HepG2 (cell line): ENCODE results near the gene CABLES2. TPM values are rescaled to one million over a fixed set of nuclear protein-coding genes. Genes with fewer than 3 reads are reported as not detected.
A peak's percentile ranks its signal among the peaks of the same experiment; 100 is the strongest.

Experiments
- ADNP ChIP-seq: sonication (generic); formaldehyde crosslinking; IDR thresholded peaks from 2 replicates; pipeline ENCODE4 v1.4.0; 2020; ENCODE audit warnings: missing genetic modification reagents
- DRAP1 ChIP-seq: IDR thresholded peaks from 2 replicates; pipeline ENCODE4 v1.6.1; 2016; ENCODE audit warnings: missing genetic modification reagents, missing compliant biosample characterization
- HDAC2 ChIP-seq: sonication (generic); formaldehyde crosslinking; IDR thresholded peaks from 2 replicates; pipeline ENCODE4 v1.4.0; 2020; ENCODE audit warnings: missing genetic modification reagents
- KIAA2018 ChIP-seq: sonication (generic); formaldehyde crosslinking; IDR thresholded peaks from 2 replicates; pipeline ENCODE4 v1.5.0; 2020; ENCODE audit warnings: mild to moderate bottlenecking, missing genetic modification reagents, borderline replicate concordance
- MIER3 ChIP-seq: IDR thresholded peaks from 2 replicates; pipeline ENCODE4 v1.6.1; 2016; ENCODE audit warnings: missing compliant biosample characterization, borderline replicate concordance
- MTF2 ChIP-seq: sonication (generic); formaldehyde crosslinking; IDR thresholded peaks from 2 replicates; pipeline ENCODE4 v1.5.0; 2020; ENCODE audit warnings: missing genetic modification reagents, borderline replicate concordance
- NFAT5 ChIP-seq: sonication (generic); formaldehyde crosslinking; IDR thresholded peaks from 2 replicates; pipeline ENCODE4 v1.4.0; 2020; ENCODE audit warnings: missing genetic modification reagents
- NKX3-1 ChIP-seq: sonication (generic); formaldehyde crosslinking; IDR thresholded peaks from 2 replicates; pipeline ENCODE4 v1.5.0; 2020; ENCODE audit warnings: missing genetic modification reagents
- RAD21 ChIP-seq: fragments of 450-650 bp; formaldehyde crosslinking; IDR thresholded peaks from 2 replicates; pipeline ENCODE4 v1.5.0; 2020; ENCODE audit warnings: mild to moderate bottlenecking
- SATB2 ChIP-seq: sonication (generic); formaldehyde crosslinking; IDR thresholded peaks from 2 replicates; pipeline ENCODE4 v1.5.0; 2020; ENCODE audit warnings: missing genetic modification reagents
- SNAPC2 ChIP-seq: sonication (generic); formaldehyde crosslinking; IDR thresholded peaks from 2 replicates; pipeline ENCODE4 v1.8.1; 2022; ENCODE audit warnings: mild to moderate bottlenecking, missing genetic modification reagents
- WIZ ChIP-seq: sonication (generic); formaldehyde crosslinking; IDR thresholded peaks from 2 replicates; pipeline ENCODE4 v1.5.1; 2020; ENCODE audit warnings: mild to moderate bottlenecking, missing genetic modification reagents
- ZBTB1 ChIP-seq: sonication (generic); formaldehyde crosslinking; IDR thresholded peaks from 2 replicates; pipeline ENCODE4 v1.4.0; 2020; ENCODE audit warnings: missing genetic modification reagents, borderline replicate concordance
- ZNF331 ChIP-seq: sonication (generic); formaldehyde crosslinking; IDR thresholded peaks from 2 replicates; pipeline ENCODE4 v1.4.0; 2020; ENCODE audit warnings: missing genetic modification reagents
- ZNF644 ChIP-seq: IDR thresholded peaks from 2 replicates; pipeline ENCODE4 v1.6.1; 2016; ENCODE audit warnings: low read depth
- ZNF772 ChIP-seq: sonication (generic); formaldehyde crosslinking; IDR thresholded peaks from 2 replicates; pipeline ENCODE4 v1.5.0; 2020; ENCODE audit warnings: mild to moderate bottlenecking, missing genetic modification reagents
- polyA plus RNA-seq, 8 experiments: library from polyadenylated mRNA; depleted of rRNA in 3 of 8; stranded (reverse) in 7 of 8; unstranded in 1 of 8; fragments of >200 nt; fragmentation: Illumina TruSeq in 4 of 8; extraction: Trizol in 4 of 8; gene quantifications; 2 replicates each; pipeline versions ENCODE4 v1.2.1 to v1.2.3, GENCODE V29; 2011 to 2016; ENCODE audit warnings: low read depth in 4 of 8, missing spikeins in 1 of 8, mixed read lengths in 1 of 8; ENCODE audit not compliant: insufficient read depth in 1 of 8
- total RNA-seq, 5 experiments: library from RNA; depleted of rRNA; stranded (reverse); fragments of >200 nt; fragmentation: Illumina TruSeq; extraction: Trizol; gene quantifications; 2 replicates each; pipeline ENCODE4 v1.2.3, GENCODE V29; 2016; ENCODE audit warnings: low read depth in 1 of 5

The CABLES2 gene
- total and polyA plus RNA-seq, 2 of the 13 experiments (the other 11 are each of a cell fraction or from before 2014, with no cell fraction given): 5.2 to 9.7 TPM

- peak; percentile 75; the same call in 1 of the 2 replicates for TF ChIP-seq NKX3-1 (CRISPR knock-in tag)
- peak; percentile 31; the same call in 1 of the 2 replicates for TF ChIP-seq MTF2 (CRISPR knock-in tag)
- peak; percentile 57; the same call in 1 of the 2 replicates for TF ChIP-seq ZBTB1
- no peak for TF ChIP-seq DRAP1 (CRISPR knock-in tag)
- peak; percentile 47; the same call in 1 of the 2 replicates for TF ChIP-seq HDAC2 (CRISPR knock-in tag)
- peak; percentile 84; the same call in 1 of the 2 replicates for TF ChIP-seq SATB2 (CRISPR knock-in tag)
- no peak for TF ChIP-seq MIER3 (CRISPR knock-in tag)
- peak; percentile 41; the same call in 1 of the 2 replicates for TF ChIP-seq ADNP (CRISPR knock-in tag)
- TF ChIP-seq NFAT5: peak; percentile 89
- TF ChIP-seq KIAA2018 (CRISPR knock-in tag): no peak
- TF ChIP-seq ZNF772 (CRISPR knock-in tag): peak; percentile 86
- no peak for TF ChIP-seq SNAPC2
- TF ChIP-seq ZNF331 (CRISPR knock-in tag): no peak; the same call in 1 of the 2 replicates
- TF ChIP-seq WIZ: peak; percentile 93
- TF ChIP-seq ZNF644 (CRISPR knock-in tag): no peak
- peak; percentile 51 for TF ChIP-seq RAD21 (CRISPR knock-in tag)
Observed at GRCh38 chr20:62367633-62368391, 39.3 kb downstream of the CABLES2 start (continued).
